Stimulated activated CD8-positive, alpha-beta memory T cell treated with anti-CD3 and anti-CD28 coated beads, Interleukin-7, amount 100 ng/mL, for 24 hours (primary cell): ENCODE data around the gene SH2D2A.
"Not testable (repeated sequence)": the region's sequence is repeated elsewhere in the genome, so short reads cannot be mapped to it uniquely, and the experiment has no call there.

Experiments used
- DNase-seq: peaks from one replicate; pipeline ENCODE4 v3.0.0-alpha.2; 2020; ENCODE audit warnings: low read depth

The SH2D2A gene

GRCh38 chr1:156768610-156769295 is 47.9 kb downstream of the SH2D2A start:
- DNase-seq, result no peak

DNA sequence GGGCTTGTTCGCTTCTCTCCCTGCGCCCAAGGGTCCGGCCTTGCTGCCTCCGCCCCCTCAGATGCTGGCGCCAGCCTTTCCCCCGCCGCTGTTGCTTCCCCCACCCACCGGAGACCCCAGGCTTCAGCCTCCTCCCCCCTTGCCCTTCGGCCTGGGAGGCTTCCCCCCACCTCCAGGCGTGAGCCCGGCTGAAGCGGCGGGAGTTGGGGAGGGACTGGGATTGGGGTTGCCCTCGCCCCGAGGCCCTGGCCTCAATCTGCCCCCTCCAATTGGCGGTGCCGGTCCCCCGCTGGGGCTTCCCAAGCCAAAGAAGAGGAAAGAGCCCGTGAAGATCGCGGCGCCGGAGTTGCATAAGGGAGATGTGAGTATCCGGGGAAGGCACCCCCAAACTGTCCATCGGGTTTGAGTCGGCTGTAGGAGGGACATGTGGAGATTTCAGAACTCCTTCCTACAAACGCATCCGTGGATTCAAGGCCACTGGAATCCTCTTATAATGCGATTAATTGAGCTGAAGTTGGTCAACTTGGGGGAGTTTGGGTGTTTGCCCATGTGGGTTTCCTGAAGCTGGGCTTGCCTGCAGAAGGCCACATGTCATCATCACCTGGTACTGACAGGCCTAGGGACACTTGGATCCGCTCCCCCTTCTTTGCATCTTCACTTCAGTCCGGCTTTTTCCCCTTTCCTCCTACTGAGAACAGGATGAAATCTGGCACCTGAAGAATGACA is 48.6 kb downstream of the SH2D2A start:
- no peak for DNase-seq

DNA sequence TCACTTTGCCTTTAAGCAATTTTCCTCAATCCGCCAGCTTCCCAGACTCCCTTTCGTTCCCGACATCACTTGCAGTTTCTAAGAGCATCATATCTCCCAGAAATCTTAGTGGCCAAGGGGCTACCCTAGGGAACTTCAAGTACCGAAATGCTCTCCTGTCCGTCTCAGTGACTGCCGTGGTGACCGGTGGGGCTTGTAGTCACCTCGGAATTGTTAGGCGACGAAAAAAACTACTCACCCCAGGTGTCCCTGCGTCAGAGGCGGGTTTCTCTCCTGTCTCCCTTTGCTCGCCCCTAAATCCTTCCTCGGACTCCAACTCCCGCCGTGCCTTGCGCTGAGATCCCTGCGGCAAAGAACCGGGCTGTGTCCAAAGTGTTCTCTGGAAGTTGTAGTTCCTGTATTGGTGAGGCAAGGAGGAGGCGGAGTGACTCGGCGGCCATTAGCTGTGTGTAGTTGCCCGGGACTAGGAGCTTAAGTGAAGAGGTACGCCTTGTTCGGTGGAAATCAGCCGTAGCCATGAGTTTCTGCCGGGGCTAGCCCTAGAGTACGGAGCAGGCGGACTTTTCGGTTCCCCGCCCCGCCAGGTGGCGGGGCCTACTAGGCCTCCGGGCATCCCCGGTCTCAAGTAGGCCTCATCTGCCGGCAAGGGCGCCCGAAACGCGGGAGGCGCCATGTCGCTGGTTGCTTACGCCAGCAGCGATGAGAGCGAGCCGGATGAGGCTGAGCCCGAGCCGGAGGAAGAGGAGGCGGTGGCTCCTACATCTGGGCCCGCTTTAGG is 49.4 kb downstream of the SH2D2A start, which contains the start of gene PRCC:
TSS of gene PRCC (plus strand) at position 435 of the 778 bp plus-strand sequence. CDS start at position 672, 237 bp downstream.
- DNase-seq, result peak; percentile 82

DNA sequence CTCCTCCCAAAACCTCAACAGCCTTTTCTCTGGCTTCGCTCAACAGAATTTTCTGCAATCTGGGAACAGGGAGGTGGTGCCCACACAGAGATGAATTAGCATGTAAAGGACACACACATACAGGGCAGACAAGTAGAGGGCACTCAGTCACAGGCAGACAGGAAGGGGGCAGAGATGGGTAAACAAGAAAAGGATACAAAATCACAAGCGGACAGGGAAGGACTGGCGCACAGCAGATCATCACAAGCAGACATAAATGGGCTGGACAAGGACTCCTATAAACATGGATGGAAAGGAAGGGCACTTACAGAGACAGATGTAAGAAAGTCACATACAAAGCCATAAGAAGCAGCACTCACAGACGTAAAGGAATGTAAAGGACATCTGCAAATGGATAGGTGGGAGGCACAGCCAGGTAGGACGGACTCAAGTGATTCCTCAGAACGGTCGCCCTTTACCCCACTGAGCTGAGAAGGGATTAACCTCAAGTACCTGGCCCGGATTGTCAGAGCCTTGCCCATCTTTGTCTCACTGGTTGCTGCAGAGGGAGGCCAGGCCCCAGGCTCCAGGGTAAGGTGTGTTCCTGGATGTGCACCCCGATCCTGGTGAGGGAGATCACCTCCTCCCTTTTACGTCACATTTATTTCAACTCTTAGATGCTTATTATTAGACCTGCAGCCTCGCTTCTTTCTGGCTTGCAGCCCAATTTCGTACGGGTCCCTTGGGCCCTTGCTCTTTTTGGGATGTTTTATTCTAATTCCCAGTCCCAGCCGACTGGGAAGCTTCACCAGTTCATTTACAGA is 50.1 kb downstream of the SH2D2A start:
- no peak for DNase-seq

DNA sequence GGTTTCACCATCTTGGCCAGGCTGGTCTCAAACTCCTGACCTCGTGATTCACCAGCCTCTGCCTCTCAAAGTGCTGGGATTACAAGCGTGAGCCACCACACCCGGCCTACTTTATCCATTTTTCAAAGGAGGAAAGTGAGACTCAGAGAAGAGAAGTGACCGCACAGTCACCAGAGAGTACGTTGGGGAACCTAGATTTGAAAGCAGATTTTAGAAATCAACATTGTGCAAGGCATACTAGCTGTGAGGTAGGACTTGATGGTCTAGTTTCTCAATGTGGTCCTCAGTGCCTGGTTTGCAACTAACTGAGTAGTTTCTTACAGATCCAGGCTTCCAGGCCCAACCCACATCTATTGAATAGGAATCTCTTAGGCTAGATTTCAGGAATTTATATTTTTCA is 51.0 kb downstream of the SH2D2A start:
- DNase-seq, result no peak

- DNase-seq, result not testable (repeated sequence)
Observed at GRCh38 chr1:156765136-156765535, 51.5 kb downstream of the SH2D2A start.

DNA sequence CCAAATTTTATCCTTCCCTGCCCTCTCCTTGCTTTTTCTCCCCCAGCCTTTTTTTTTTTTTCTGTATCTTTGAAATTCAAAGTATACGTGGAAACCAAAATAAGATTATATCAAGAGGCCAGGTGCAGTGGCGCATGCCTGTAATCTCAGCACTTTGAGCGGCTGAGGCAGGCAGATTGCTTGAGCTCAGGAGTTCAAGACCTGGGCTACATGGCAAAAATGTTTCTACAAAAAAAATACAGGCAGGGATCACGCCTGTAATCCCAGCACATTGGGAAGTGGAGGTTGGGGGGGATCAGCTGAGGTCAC is 55.9 kb downstream of the SH2D2A start:
- DNase-seq, result no peak

- no peak for DNase-seq
Observed at GRCh38 chr1:156760092-156760795, 56.4 kb downstream of the SH2D2A start.

GRCh38 chr1:156757572-156758253 is 58.9 kb downstream of the SH2D2A start:
- DNase-seq, result not testable (repeated sequence)

GRCh38 chr1:156756355-156756754 is 60.3 kb downstream of the SH2D2A start:
- no peak for DNase-seq
